Gastrocnemius medialis (tissue), 4 donors: ENCODE measurements around the gene IGF2BP2.

Experiments used
- CTCF ChIP-seq, 5 experiments: fragments of 450-650 bp in 3 of 5; fragments of 200-600 bp in 2 of 5; sonication (generic) in 2 of 5; IDR thresholded peaks in 4 of 5; conservative IDR thresholded peaks in 1 of 5; 1 replicate in 4 of 5; 2 replicates in 1 of 5; pipeline ENCODE4 v1.5.1; 2016 to 2019; ENCODE audit warnings: antibody characterized with exemption in 5 of 5, mild to moderate bottlenecking in 3 of 5, moderate library complexity in 3 of 5
- POLR2A ChIP-seq, 2 donors: fragments of 450-650 bp; IDR thresholded peaks; one replicate each; pipeline ENCODE4 v1.6.1; 2017; ENCODE audit warnings: antibody characterized with exemption in 2 of 2, mild to moderate bottlenecking in 2 of 2, moderate library complexity in 2 of 2

- TF ChIP-seq POLR2A (IDR thresholded peaks at IDR 0.05) (no peak), CTCF (IDR thresholded peaks at IDR 0.05 in 4 of 5, conservative IDR thresholded peaks at IDR 0.05 in 1 of 5) (no peak)
Measured at GRCh38 chr3:185625784-185626183, 199.1 kb downstream of the IGF2BP2 start.
